ENCODE measurements around the gene OR4X1.
"Not testable (repeated sequence)": the region's sequence is repeated elsewhere in the genome, so short reads cannot be mapped to it uniquely, and the experiment has no call there.

Gene OR4X1

GRCh38 chr11:48263423-48263911, at the start of gene OR4X1:
Gene OR4X1, plus strand, starts transcription at chr11:48263861. Its CDS starts 0 bp downstream, at chr11:48263861.
- no peak for DNase-seq

GRCh38 chr11:48216510-48216909, 47.2 kb upstream of the OR4X1 start, which contains the start of gene OR4B1:
Gene OR4B1, plus strand, starts transcription at chr11:48216810. Its CDS starts 0 bp downstream, at chr11:48216810.
- no peak for DNase-seq

- no peak for DNase-seq
Observed at GRCh38 chr11:48228761-48229160, 34.9 kb upstream of the OR4X1 start.

- DNase-seq = not testable (repeated sequence)
Observed at GRCh38 chr11:48230057-48230456, 33.6 kb upstream of the OR4X1 start.

GRCh38 chr11:48237727-48238126, 25.9 kb upstream of the OR4X1 start:
- no peak for DNase-seq

GRCh38 chr11:48242501-48242900, 21.2 kb upstream of the OR4X1 start:
- DNase-seq = no peak

- DNase-seq = no peak
Observed at GRCh38 chr11:48244804-48245203, 18.9 kb upstream of the OR4X1 start, which contains the start of gene OR4X2. Gene OR4X2, plus strand, starts transcription at chr11:48245104. Its CDS starts 0 bp downstream, at chr11:48245104.

GRCh38 chr11:48248902-48249301, 14.8 kb upstream of the OR4X1 start:
- no peak for DNase-seq

GRCh38 chr11:48261600-48261999, 2.1 kb upstream of the OR4X1 start:
- no peak for DNase-seq

- no peak for DNase-seq
Observed at GRCh38 chr11:48270621-48271020, 7.0 kb downstream of the OR4X1 start.

GRCh38 chr11:48272606-48273005, 8.9 kb downstream of the OR4X1 start:
- no peak for DNase-seq

- no peak for DNase-seq
Observed at GRCh38 chr11:48305923-48306322, 42.3 kb downstream of the OR4X1 start, which contains the start of gene OR4S1. Gene OR4S1, plus strand, starts transcription at chr11:48306223. Its CDS starts 0 bp downstream, at chr11:48306223.

GRCh38 chr11:48307760-48308386, 44.2 kb downstream of the OR4X1 start:
- DNase-seq = peak; percentile 64

GRCh38 chr11:48313590-48313989, 49.9 kb downstream of the OR4X1 start:
- DNase-seq = not testable (repeated sequence)
